ENCODE data around the gene ZSCAN21. TPM values are rescaled to one million over a fixed set of nuclear protein-coding genes. Genes with fewer than 3 reads are reported as not detected.

Gene ZSCAN21
- total and polyA plus RNA-seq, 10 of the 15 experiments (the other 5 are each of a cell fraction or from before 2014, with no cell fraction given) = 1.9 to 9.6 (median 7.1) TPM

- ChIA-PET CTCF (interaction anchor here (0.7 to 1.4 kb wide), 3 partner anchors 10 to 51 kb away, joined by 3 to 4 read pairs (median 4); no protein-coding TSS in a partner anchor), RAD21 (ENCODE audit: unreplicated experiment) (interaction anchor here (1.9 kb wide), 1 partner anchor 11 kb away, joined by 10 read pairs; no protein-coding TSS in a partner anchor), POLR2A (no interaction called here), SMC1A (ENCODE audit: uncharacterized antibody, unreplicated experiment) (interaction anchor here (0.9 to 2.9 kb wide), 2 partner anchors 51 to 141 kb away, joined by 3 to 6 read pairs; no protein-coding TSS in a partner anchor)
- in situ Hi-C loops (cut with MboI) (no loop called here), intact Hi-C loops (cut with micrococcal nuclease; ENCODE audit: unreplicated experiment) (loop anchor here (2.0 to 5.0 kb wide), 2 partner anchors 52 to 131 kb away; partner anchors contain the start of gene TRIM4)
- peaks cover 3% of the 10 kb centered on the region; the same call in 1 of the 2 replicates for H3K79me2 ChIP-seq (ENCODE audit: control insufficient read depth, insufficient read depth, low read length)
- ATAC-seq (no peak), FAIRE-seq (no peak), DNase-seq (ENCODE audit: low read depth, low spot score) (no peak)
- 47% methylated on average over 4 of the region's 4 CpGs for WGBS (ENCODE audit: insufficient coverage, insufficient replicate concordance, low lambda C conversion rate, missing lambda C conversion rate)
- H3K4me2 ChIP-seq (ENCODE audit: control insufficient read depth, insufficient read depth) = no peak overlapping the region
- no TSS peak for BruUV-seq (replicated peaks)
- TF ChIP-seq TAF1 (IDR thresholded peaks at IDR 0.05; ENCODE audit: borderline replicate concordance, low read depth, low read length) (no peak), POLR2A (IDR thresholded peaks at IDR 0.05; ENCODE audit: low read depth, low read length) (no peak), CEBPZ (IDR thresholded peaks at IDR 0.05; ENCODE audit: low read depth, low read length) (no peak), NFIC (IDR thresholded peaks at IDR 0.05; ENCODE audit: low read depth, low read length) (no peak), USF2 (IDR thresholded peaks at IDR 0.05; ENCODE audit: borderline replicate concordance, low read depth, low read length) (no peak), SMARCA5 (IDR thresholded peaks at IDR 0.05) (no peak), TCF7 (IDR thresholded peaks at IDR 0.05; ENCODE audit: borderline replicate concordance) (no peak), KLF5 (IDR thresholded peaks at IDR 0.05; ENCODE audit: partially characterized antibody) (no peak), GATAD2B (conservative IDR thresholded peaks at IDR 0.05; ENCODE audit: low read depth) (no peak), FOXM1 (IDR thresholded peaks at IDR 0.05; ENCODE audit: low read depth, low read length) (no peak), IRF3 (IDR thresholded peaks at IDR 0.05) (no peak), ESRRA (IDR thresholded peaks at IDR 0.05; ENCODE audit: low read length) (no peak), ETV6 (conservative IDR thresholded peaks at IDR 0.05 in 1 of 2, IDR thresholded peaks at IDR 0.05 in 1 of 2; ENCODE audit: borderline replicate concordance in 1 of 2, low read depth in 1 of 2) (no peak), HCFC1 (IDR thresholded peaks at IDR 0.05; ENCODE audit: low read length) (no peak), NR2C2 (IDR thresholded peaks at IDR 0.05; ENCODE audit: borderline replicate concordance, control insufficient read depth, insufficient read length, low read depth) (no peak)
- H3K27ac ChIP-seq (ENCODE audit: control insufficient read depth, insufficient read depth) = no peak overlapping the region
- peak overlapping the region; percentile 99 for H2AFZ ChIP-seq (ENCODE audit: control insufficient read depth, low read depth, low read length)
- no peaks in the 10 kb centered on the region for H3K27me3 ChIP-seq (replicated peaks in 1 of 2; ENCODE audit: control insufficient read depth in 2 of 2, insufficient read depth in 2 of 2, low read length in 1 of 2)
- no peaks in the 10 kb centered on the region for H3K9me3 ChIP-seq (replicated peaks; ENCODE audit: control insufficient read depth, insufficient read depth, low read length)
- H4K20me1 ChIP-seq (ENCODE audit: control insufficient read depth, insufficient read depth) = no peaks in the 10 kb centered on the region
- H3K9ac ChIP-seq (ENCODE audit: control insufficient read depth, insufficient read depth, low read length) = no peak overlapping the region
- H3K4me3 ChIP-seq = no peak overlapping the region
- no peaks in the 10 kb centered on the region for H3K36me3 ChIP-seq (ENCODE audit: control insufficient read depth in 2 of 2, insufficient read depth in 2 of 2, low read length in 1 of 2)
- peaks cover 7% of the 10 kb centered on the region for H3K4me1 ChIP-seq (ENCODE audit: control insufficient read depth, insufficient read depth, low read length)
Measured at GRCh38 chr7:100048680-100049079, 894 bp upstream of the ZSCAN21 start.

Measured in GM12878 (cell line).